GM18861 (cell line): Measurements from ENCODE around the gene CAMTA1.

ENCODE experiments used
- ATAC-seq: cut with Tn5 transposase; IDR thresholded peaks from one replicate; pipeline ENCODE4 v1.9.1; 2021; ENCODE audit not compliant: unreplicated experiment

CAMTA1 gene

DNA sequence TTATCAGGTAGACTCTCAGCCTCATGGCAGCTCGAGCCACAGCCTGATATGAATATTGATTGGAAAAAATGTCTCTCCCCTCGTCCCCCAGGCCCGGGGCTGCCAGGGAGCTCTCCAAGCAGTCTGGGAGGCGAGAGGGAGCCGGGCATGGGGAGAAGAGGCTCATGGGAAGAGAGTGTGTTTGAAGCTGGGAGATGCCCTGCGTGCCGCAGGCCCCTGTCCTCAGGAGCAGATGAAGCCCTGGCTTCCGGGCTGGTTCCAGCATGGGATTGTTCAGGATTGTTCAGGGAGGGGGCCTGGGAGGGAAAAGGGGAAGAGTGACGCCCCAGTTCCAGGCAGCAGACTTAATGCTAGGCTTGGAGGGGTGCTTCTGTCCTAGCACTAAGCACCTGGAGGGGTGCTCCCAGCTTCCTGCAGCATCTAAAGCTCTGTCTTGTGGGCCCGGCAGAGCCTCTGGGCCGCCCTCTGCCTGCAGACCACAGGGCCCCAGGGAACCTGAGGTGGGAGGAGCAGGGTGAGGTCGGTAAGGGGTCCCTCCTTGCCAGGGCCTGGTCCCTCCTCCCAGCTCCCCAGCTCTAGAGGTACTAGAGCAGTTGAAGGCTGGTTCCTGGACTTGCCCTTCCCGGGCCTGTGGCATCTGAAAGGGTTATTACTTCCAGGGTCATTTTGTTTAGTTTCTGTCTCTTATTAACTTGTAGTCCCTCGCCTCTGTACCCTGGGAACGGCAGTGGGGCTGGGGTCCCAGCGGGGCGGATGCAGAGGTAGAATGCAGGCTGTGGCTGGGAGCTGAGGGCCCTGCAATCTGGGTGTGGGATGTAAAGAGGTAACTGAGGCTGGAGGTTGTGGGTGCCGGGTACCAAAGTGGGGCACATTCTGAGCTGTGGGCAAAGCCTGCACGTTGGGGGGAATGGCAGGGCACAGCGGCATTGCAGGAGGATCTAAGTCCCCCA lies 651.1 kb downstream of the CAMTA1 start:
- ATAC-seq = no peak

DNA sequence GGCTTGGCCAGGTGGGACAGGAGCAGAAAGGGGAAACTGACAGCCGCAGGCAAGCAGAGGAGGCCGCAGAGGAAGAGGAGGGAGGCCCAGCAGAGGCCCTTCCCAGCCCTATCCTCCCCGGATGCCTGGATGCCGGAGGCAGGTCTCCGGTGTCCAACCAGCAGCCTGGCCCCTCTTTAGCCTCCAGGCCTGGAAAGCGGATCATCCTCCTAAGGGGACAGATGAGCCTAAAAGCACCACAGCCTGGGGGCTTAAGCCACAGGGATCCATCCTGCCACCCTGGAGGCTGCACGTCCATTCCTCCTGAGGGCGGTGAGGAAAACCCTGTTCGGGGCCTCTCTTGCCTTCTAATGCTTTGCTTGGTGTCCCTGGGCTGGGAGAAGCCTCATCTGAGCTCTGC lies 651.8 kb downstream of the CAMTA1 start:
- no peak for ATAC-seq

DNA sequence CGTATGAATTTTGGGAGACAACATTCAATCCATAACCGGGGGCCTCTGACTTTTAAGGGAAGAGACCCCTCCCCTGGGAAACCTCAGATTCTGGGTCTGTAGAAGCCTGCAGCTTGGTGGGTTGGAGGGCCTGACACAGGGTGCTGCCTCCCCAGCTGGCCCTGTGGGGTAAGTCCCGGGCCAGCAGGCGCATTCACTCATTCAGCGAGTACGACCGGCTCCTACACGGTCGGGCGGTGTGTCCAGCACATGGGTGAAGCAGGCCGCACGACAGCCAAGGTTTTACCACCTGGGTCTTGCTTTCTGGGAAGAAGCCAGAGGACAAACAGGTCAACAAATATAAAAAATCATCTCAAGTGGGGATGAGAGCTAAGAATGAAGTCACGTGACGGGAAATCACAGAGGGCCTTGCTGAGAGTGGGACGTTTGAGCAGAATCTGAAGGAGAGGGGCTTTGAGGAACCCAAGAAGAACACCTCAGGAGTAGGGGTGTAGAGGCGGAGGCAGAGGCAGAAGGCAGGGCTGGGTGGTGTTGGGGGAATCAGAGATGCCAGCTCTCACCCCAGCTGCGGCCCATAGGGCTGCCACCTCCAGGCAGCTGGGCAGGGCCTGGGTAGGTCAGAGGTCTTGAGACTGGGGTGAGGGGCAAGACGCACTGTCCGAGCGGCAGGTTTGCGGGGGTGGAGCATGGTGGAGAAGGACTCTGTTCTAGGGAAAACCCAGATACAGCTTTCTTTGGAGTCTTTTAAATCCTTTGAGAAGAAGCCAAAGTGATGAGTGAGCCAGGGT lies 652.5 kb downstream of the CAMTA1 start:
- no peak for ATAC-seq

GRCh38 chr1:7438396-7438785 lies 653.1 kb downstream of the CAMTA1 start:
- ATAC-seq = no peak

DNA sequence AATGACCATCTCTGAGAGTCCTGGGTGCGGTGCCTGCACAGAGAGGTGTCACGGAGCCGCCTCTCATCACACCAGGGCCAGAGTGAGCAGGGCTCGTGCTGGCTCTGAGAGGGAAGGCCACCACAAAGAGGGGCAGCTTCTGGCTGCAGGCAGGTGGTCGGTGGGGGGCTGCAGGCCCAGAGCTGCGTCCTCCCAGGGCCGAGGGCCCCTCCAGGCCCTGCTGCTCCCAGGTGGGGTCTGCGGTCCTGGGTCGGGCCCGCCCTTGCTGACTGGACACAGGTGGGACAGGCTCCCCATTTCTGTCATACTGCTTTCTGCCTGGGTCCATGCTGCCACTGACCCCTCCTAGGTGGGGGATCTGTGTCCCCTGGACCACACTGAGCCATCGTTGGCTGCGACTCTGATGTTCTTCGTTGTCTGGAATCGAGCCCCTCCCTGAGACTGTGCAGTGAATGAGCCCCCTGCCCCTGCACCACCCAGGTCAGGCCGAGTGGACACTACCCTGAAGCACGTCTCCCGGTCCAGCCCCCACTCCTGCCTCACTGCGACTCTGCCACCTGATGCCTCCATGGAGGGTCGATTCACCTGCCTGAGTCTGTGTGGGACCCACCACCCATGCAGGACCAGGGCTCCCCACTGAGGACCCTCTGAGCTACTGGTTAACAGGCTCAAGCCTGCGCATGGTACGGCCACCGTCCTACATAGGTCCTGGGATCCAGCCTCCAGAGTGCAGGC lies 653.8 kb downstream of the CAMTA1 start:
- no peak for ATAC-seq

- no peak for ATAC-seq
Observed at GRCh38 chr1:7440154-7440553, 654.9 kb downstream of the CAMTA1 start.

DNA sequence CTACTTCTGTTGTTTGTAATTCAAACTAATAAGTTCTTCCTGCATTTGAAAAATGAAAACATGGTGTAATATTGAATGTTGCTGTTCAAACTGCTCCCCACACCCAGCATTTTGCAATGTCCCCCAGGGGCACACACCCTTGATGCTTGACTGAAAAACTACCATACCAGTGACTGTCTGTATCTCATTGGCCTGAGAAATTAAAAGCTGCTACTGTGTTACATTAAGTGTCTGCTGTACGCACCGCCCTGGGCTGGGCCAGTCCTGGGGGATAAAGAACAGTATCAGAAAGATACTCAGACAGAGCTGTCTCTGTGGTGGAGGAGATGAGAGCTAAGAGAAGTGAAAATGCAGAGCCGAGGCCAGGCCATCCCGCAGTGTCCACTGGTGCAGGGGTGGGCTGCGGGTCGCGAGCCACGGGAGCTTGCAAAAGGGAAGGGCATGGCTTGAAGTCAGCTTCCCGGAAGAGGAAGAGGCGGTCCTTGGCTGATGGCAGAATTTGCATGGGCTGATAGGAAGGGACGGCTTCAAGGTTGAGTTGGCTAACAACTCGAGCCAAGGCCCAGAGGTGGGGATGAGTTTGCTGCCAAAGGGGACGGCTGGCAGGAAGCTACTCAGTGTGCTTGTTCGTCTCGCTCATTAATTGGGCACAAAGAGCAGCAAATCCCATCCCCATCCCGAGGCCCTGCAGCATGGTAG lies 656.0 kb downstream of the CAMTA1 start:
- no peak for ATAC-seq

DNA sequence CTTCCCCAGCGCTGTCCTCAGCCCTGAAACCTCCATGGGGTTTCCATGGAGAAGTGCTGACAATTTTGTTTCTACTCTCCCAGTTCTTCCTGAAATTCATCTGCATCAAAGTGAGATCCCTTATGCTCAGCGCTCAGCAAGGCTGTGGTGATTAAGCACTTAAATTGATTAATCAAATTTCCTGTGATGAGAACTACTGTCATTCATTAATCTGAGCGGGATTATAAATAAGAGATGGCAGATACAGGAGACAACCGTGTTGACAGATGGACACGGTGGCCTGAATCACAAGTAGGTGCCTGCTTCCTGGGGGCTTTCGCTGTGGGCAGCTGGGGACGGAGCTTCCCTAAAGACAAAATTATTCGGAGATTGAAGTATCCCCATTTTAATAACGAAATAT lies 656.8 kb downstream of the CAMTA1 start:
- no peak for ATAC-seq

- no peak for ATAC-seq
Observed at GRCh38 chr1:7442918-7443317, 657.7 kb downstream of the CAMTA1 start.

- ATAC-seq = no peak
Observed at GRCh38 chr1:7444363-7444762, 659.1 kb downstream of the CAMTA1 start.

DNA sequence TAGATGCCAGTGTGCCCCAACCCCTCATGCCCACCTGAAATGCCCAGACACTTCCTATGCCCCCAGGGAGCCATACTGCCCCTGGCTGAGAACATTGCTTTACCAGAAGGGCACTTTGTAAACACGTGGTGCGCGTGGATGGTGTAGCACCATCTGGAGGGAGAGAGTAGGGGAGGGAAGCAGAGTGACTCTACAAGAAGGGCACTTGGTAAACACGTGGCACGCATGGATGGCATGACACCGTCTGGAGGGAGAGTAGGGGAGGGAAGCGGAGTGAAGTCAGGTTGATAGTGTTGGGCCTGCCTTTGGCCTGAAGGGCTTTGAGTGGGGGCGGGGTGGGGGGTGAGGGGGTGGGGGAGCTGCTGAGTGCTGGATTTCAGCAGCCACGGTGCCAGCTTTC lies 661.8 kb downstream of the CAMTA1 start:
- no peak for ATAC-seq

DNA sequence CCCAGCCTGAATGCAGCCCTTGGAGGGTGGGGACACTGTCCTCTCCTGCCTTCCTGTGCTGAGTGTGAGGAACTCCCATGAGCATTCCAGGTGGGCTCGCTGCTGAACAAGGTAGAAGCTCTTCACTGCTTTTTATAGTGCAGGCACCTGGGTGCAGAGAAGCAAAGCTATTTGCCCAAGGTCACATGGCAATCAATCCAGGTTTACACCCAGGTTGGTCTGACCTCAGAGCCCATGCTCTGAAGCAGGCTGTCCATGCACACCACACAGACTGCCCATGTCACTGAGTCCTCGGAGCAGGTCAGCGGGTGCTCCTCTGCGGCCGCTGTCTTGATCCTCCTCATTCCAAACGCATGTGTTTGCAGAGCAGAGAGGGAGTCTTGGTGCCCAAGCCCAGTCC lies 662.5 kb downstream of the CAMTA1 start:
- no peak for ATAC-seq

- ATAC-seq = no peak
Observed at GRCh38 chr1:7448986-7449385, 663.7 kb downstream of the CAMTA1 start.

DNA sequence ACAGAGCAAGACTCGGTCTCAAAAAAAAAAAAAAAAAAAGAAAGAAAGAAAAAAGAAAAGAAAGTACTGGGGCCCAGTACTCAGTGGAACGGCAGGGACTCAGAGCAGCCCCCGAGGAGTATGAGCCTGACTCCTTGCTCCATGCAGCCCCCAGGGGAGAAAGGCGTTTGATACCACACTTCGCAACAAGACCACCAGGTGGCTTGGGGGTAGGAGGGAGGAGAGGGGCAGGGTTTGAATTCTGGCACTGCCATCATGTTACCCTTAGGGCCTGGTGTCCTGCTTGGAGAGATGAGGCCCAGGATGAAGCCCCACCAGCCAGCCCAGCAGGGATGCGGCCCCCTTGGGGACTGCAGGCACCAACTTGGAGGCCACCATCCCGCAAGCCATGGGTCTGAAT lies 664.5 kb downstream of the CAMTA1 start:
- no peak for ATAC-seq

- no peak for ATAC-seq
Observed at GRCh38 chr1:7450838-7451237, 665.6 kb downstream of the CAMTA1 start.

DNA sequence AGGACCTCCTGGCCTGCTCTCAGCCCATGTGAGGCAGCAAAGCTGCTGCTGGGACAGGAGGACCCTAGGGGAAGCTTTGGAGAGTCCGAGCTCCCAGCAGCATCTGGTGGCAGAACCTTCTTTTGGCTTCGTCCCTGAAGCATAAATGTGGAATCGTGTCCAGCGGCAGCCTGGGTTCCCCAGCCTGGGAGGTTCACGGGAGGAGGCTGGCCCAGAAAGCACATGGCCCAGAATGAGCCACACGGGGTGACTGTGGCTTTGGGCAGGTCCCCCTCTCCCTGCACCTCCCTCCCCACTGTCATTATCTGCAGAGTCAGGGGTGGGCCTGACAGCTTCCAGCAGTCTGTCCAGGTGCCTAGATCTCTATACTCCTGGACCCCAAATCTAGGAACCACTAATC lies 667.8 kb downstream of the CAMTA1 start:
- no peak for ATAC-seq

- no peak for ATAC-seq
Observed at GRCh38 chr1:7454052-7454815, 669.0 kb downstream of the CAMTA1 start.

DNA sequence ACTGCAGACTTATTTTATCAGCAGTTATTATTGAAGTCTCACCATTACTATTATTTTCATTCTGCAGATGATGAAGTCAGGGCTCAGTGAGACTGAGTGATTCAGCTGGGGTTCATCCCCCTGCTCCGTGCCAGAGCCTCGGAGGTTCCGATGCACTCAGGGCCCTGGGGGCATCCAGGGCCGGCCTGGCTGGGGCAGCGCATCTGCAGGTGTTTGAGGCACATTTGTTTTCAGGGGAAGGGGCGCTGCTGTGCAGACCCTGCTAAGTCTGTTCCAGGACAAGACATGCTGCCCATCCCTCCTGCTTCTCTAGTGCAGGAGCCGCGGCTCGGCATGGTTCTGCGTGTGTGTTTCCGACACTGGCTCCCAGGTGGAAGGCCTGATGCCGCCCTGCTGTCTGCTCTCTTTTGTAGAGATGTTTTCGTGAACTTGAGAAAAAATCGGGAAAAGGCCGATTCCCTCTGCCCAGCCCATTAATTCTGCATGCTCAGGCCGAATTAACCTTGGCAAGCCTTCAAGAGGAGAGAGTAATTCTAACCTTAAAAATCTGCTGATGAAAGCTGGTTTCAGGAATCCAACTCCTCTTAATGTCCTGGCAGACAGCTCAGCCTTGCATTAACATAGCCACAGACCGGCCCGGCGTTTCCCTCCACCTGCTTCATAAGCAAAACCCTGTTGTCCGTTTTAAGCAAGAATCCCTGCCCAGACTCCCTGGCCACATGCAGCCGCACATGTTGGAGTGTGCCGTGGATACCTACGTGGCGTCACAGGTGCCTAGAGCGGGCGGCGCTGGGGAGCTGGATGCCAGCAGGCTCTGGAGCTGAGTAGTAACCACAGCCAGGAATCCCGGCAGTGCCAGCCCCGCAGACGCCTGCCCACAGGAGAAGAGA lies 669.9 kb downstream of the CAMTA1 start:
- ATAC-seq = no peak
